Measurements from ENCODE around the gene PHRF1.
"Not testable (repeated sequence)": the region's sequence is repeated elsewhere in the genome, so short reads cannot be mapped to it uniquely, and the experiment has no call there.

Gene PHRF1

GRCh38 chr11:574031-574570 is 2.2 kb upstream of the PHRF1 start:
- not testable (repeated sequence) for DNase-seq

DNA sequence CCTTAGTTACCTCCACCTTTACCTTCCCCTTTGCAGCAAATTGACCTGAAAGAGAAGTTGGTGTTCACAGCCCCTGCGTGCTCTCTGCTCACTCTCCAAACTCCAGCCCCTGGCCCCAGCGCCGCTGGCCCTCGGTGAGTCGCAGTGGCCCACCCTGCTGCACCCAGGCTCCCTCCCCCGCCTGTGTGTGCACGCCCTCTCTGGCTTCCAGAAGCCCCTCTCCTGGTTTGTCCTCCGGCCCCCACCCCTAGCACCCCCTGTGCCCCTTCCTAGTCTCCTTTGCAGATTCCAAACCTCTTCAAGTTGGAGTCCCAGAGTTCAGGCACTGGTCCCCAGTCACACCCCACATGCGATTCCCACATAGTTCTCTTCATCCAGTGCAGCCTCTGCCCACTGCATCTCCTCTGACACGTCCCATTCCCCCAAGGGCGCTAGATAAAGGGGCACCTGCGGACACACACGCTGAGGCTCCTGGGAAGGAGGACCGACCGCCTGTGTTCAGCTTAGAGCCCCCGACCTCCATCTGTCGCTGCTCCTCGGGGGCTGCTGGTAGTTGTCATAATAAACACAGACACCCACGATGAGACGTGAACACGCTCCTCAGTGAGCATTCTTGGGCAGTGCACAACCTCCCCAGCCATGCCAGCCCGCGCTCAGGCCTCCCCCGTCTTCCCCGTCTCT is 1.5 kb upstream of the PHRF1 start:
- no peak for DNase-seq

DNA sequence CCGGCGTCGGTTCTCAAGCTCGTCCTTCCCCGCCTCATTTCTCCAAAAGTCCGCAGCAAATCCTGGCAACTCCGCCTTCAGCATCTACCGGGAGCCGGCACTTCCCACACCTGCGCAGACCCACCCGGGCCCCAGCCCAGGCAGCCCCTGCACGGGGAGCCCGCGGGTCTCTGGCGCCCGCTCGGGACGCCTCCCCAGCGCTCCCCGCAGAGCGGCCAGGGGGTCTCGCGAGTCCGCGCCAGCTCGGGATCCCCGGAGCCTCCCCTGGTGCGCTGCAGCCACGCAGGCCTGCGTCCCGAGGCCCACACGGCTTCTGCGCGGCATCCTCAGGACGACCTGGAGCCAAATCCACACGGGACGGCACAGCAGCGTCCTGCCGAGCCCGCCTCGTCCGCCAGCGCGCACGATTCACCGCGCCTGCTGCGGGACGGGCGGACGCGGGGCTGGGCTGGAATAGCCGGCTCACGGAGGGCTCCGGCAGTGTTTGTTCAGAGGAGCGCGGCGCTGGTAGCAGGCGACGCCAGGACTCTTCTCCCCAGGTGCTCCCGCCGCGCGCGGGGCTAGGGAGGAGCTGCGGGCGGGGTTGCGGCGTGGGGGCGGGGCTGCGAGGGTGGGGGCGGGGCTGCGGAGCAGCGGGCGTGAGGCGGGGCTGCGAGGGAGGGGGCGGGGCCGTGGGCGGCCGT is 816 bp upstream of the PHRF1 start:
- DNase-seq = no peak

DNA sequence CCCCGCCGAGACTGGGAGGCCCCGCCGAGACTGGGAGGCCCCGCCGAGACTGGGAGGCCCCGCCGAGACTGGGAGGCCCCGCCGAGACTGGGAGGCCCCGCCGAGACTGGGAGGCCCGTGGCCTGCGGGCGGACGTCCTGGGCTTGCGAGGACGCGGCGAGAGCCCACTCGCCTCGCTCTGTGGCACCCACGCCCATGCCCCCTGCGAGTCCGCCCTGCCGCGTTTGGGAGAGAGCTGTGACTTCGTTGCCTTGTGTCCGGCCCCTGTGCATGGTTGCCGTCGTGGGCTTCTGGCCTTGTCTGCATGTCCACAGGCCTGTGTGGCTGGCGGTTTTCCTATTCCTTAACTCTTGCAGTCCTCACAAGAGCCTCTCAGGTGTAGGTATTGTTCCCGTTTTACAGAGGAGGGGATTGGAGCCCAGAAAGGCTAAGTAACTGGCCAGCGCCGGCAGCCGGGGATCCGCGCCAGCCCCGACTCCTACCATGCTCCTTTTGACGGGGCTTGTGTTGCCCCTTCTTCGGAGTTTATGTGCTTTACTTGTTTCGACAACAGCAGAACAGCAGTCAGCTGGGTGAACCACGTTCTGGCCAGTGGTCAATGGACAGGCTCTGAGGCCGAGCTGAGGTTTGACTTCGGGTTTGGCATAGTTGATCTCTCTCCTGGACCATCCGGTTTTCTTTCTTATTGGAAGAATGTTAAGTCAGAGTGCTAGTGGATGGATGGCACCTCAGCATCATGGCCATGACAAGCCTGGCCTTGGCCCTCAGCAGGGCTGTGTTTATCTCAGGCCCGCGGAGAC is 741 bp downstream of the PHRF1 start:
- DNase-seq = no peak

GRCh38 chr11:577611-577894 is 1.3 kb downstream of the PHRF1 start:
- no peak for DNase-seq

DNA sequence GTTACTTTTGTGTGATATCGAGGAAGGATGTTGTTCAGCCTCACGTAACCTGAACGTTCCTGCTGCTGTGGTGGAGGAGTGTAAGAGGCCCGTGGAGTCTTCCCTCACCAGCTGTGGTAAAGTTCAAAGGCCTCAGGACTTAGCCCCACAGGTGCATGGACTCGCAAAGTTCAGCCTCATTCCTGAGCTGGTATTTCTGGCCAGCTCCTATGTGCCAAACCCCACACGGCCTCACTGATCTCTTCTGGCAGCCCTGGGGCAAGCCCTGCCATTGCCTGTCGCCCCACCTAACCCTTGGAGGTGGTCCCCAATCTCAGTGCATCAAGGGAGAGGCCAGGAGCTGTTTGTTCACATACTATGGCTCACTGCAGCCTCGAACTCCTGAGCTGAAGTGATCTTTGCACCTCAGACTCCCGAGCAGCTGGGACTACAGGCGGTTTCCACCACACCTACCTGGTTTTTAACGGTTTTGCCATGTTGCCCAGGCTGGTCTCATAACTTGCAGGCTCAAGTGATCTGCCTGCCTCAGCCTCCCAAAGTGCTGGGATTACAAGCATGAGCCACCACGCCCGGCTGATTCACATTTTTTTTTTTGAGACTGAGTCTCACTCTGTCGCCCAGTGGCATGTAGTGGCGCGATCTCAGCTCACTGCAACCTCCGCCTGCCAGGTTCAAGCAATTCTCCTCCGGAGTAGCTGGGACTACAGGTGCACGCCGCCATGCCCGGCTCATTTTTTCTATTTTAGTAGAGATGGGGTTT is 2.2 kb downstream of the PHRF1 start:
- no peak for DNase-seq

DNA sequence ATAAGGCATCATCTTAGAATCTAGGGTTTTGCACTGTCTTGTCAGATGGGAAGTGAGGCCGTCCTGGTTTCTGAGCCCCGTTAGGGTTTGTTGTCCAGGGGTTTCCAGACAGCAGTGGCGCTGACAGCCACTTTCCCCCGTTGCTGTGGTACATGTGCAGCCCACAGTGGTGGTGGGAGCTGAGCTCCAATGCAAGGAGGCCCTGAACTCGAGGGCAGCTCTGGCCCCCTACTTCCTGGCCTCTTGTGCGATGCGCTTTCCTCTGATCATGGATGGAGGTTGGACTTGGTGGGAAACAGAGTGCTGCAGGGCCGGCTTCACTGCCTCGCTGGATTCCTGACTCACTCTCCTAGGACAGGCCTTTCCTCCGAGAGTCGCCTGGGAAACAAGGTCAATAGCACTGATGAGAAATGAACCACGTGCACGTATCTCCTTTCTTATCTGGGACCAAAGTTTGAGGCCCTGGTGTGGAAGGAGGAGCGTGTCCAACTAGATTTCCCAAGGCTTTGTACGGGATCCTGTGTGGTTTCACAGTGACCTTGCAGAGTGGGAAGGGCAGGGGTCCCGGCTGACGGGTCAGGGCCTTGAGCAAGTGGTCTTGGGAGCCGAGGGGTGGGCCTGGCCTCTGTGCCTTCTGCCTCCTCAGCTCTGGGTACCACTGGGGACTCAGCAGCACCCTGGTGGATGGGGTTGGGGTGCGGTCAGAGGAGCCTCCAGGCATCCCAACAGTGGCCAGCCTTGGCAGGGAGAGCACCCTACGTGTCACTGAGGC is 3.7 kb downstream of the PHRF1 start:
- DNase-seq = no peak

GRCh38 chr11:581342-581741 is 5.1 kb downstream of the PHRF1 start:
- DNase-seq = no peak

- no peak for DNase-seq
Observed at GRCh38 chr11:581752-582151, 5.5 kb downstream of the PHRF1 start.

GRCh38 chr11:584287-584686 is 8.0 kb downstream of the PHRF1 start:
- no peak for DNase-seq

DNA sequence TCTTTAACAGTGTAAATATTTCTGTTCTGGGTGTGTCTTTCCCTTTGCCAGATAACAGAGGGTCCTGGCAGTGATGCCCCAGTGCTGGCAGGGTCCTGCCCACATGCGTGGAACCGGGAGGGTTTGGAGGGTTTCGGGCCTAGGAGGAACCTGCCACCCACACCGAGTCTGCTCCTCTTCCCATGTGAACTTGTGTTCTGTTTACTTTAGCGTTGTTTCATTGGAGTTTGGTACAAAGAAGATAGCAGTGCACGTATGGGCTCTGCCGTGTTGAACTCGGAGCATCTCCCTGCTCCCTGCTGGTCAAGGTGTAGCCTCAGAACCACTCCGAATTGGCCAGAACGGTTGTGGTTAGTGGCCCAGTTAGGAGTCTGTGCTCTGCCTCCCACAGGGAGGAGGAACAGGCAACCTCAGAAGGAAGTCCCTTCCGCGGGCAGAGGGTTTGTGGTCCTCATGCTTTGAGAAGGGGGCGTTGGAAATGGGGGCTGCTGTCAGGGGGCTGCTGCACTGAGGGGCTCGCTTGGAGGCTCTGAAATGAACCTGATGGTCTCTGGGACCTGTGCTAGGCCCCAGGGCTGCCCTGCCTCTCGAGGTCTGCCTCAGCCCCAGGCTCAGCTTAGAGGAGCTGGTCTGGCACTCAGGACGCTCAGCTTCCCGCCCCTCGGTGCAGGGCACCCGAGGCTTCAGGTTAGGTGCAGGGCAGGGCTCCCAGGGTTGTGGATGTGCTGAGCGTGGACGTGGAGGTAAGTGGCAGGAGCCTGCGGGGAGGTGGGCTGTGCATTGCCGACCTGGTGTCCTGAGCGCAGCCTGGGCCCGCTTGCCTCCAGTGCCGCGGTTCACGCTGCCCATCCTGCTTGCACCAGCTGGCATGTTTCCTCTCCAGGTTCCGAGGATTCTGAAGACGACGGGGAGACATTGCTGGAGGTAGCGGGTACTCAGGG is 10.4 kb downstream of the PHRF1 start:
- no peak for DNase-seq

DNA sequence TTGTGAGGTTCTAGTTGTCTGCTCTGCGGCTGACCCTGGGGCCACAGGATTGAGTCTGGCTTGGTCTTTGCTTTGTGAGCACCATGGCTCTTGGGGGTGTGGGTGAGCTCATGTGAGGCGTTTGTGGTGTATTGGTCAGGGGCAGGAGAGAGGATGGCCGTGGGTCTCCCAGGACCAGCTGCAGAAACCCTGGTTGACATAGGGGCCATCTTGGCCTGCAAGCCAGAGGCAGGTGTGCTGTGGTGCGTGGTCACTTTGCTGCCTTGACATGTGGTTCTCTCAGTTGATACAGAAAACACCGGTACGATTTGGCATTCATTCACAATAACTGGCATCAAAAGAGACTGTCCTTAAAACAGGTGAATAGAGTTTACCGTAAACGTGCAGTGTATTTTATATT is 11.3 kb downstream of the PHRF1 start:
- no peak for DNase-seq

- DNase-seq = peak; percentile 32
Observed at GRCh38 chr11:587978-588380, 11.7 kb downstream of the PHRF1 start.

DNA sequence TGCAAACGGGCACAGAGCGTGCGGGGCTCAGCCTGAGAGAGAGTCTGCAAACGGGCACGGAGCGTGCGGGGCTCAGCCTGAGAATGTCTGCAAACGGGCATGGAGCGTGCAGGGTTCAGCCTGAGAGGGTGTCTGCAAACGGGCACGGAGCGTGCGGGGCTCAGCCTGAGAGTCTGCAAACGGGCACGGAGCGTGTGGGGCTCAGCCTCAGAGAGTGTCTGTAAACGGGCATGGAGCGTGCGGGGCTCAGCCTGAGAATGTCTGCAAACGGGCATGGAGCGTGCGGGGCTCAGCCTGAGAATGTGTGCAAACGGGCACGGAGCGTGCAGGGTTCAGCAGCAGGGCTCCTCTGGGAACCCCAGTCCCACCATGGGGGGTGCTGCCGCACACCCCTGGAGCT is 13.5 kb downstream of the PHRF1 start:
- no peak for DNase-seq

- DNase-seq = no peak
Observed at GRCh38 chr11:590997-591396, 14.7 kb downstream of the PHRF1 start.

DNA sequence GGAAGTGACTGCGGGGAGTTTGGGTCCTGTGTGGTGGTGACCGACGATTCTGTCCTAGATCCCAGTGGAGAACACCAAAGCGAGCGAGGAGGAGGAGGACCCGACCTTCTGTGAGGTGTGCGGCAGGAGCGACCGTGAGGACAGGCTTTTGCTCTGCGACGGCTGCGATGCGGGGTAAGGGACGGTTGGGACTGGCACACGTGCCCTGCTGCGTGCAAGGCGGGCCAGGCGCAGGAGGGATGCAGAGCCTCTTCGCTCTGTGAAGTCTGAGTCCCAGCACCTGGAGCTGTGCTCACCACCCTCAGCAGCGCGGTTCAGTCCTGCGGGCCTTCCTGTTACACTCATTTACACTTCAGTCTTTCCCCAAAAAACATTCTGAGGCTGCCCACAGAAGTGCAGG is 16.2 kb downstream of the PHRF1 start:
- no peak for DNase-seq

DNA sequence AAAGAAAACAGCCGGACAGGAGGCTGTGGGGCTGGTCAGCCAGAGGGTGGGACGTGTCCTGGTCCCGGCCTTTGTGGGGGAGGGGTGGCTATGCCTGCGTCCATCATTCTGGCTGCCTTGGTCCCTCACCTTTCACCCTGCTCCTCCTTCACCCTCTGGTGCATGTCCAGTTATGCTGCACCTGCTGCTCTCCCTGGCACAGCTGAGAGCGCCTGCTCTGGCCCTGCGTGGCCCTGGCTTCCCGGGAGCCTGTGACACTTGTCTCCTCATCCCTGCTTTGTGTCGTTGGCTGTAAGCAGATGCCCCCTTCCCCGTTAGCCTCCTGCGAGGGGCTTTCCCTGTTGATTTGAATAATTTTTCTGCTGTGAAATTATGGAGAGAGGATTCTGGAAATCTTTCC is 16.6 kb downstream of the PHRF1 start:
- no peak for DNase-seq

DNA sequence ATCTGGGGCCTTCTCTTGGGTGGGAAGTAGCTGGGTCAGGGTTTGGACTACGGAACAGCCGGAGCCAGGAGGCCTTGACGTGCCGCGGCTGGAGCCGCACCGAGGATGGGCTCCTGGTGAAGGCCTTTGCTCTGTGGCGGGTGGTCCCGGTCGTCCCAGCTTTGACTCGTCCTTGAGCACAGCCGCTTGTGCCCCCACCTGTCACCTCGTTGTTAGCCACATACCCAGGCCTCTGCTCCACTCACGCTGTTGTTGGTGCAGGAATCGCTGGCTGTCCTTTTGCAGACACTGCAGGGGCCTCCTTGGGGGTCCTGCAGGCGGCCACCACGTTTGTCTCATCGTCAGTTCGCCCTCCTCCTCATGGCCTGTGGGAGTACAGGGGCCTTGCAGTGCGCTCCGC is 17.1 kb downstream of the PHRF1 start:
- DNase-seq = no peak

- no peak for DNase-seq
Observed at GRCh38 chr11:595400-595799, 19.1 kb downstream of the PHRF1 start.

DNA sequence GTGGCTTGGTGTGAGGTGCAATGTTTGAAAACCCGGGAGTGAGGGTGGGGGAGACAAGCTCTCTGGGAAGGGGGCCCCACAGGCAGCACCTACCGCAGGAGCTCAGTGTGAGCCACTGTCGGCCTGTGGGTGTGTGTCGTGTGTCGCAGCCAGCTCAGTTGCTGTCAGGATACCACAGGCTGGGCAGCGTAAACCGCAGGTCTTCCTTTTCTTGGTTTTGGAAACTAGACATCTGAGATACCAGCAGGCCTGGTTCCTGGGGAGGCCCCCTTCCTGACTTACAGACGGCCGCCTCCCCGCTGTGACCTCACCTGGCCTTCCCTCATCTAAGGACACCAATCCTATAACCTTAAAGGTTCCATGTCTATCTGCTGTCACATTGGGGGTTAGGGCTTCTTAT is 20.1 kb downstream of the PHRF1 start:
- no peak for DNase-seq

GRCh38 chr11:597166-597725 is 21.0 kb downstream of the PHRF1 start:
- DNase-seq = no peak
